Neuronal stem cell (in vitro differentiated cells): ENCODE measurements around the gene LEMD2.

ENCODE experiments used
- DNase-seq: peaks from one replicate; pipeline ENCODE4 v3.0.0-alpha.2; 2013; ENCODE audit warnings: low spot score
- H2AFZ ChIP-seq: one replicate; pipeline ENCODE4 v1.6.1; 2013; ENCODE audit warnings: mild to moderate bottlenecking, low read length, inconsistent platforms
- H2AK5ac ChIP-seq: 2 replicates; pipeline ENCODE4 v1.6.1; 2013; ENCODE audit warnings: low read depth, mild to moderate bottlenecking, inconsistent platforms, low read length, moderate library complexity, mixed read lengths
- H2BK120ac ChIP-seq: 2 replicates; pipeline ENCODE4 v1.6.1; 2013; ENCODE audit warnings: low read depth, mild to moderate bottlenecking, inconsistent platforms, low read length, moderate library complexity, mixed read lengths
- H2BK12ac ChIP-seq: one replicate; pipeline ENCODE4 v1.6.1; 2013; ENCODE audit warnings: low read length, inconsistent platforms
- H2BK15ac ChIP-seq: 2 replicates; pipeline ENCODE4 v1.6.1; 2013; ENCODE audit warnings: mild to moderate bottlenecking, low read length, inconsistent platforms, mixed read lengths
- H2BK5ac ChIP-seq: one replicate; pipeline ENCODE4 v1.6.1; 2013; ENCODE audit warnings: inconsistent platforms, mild to moderate bottlenecking, low read length, moderate library complexity
- H3K14ac ChIP-seq: one replicate; pipeline ENCODE4 v1.6.1; 2013; ENCODE audit warnings: low read length, inconsistent platforms
- H3K18ac ChIP-seq: 2 replicates; pipeline ENCODE4 v1.6.1; 2013; ENCODE audit warnings: low read length, inconsistent platforms
- H3K23ac ChIP-seq: 2 replicates; pipeline ENCODE4 v1.6.1; 2013; ENCODE audit warnings: low read depth, mild to moderate bottlenecking, mixed read lengths, low read length, inconsistent platforms; ENCODE audit not compliant: poor library complexity
- H3K27ac ChIP-seq: replicated peaks from 3 replicates; pipeline ENCODE4 v1.5.1; 2013; ENCODE audit warnings: low read length, inconsistent platforms
- H3K27me3 ChIP-seq, 3 experiments: 2 replicates each; pipeline ENCODE4 v1.6.1; 2013; ENCODE audit warnings: low read length in 3 of 3, mild to moderate bottlenecking in 2 of 3, inconsistent platforms in 1 of 3, low read depth in 1 of 3, mixed read lengths in 1 of 3, moderate library complexity in 1 of 3; ENCODE audit not compliant: control insufficient read depth in 3 of 3, insufficient read depth in 3 of 3
- H3K36me3 ChIP-seq, 2 donors: replicated peaks in 1 of 2; 2 replicates each; pipeline ENCODE4 v1.6.1; 2013; ENCODE audit warnings: low read length in 2 of 2; ENCODE audit not compliant: control insufficient read depth in 2 of 2, insufficient read depth in 2 of 2
- H3K4ac ChIP-seq: 2 replicates; pipeline ENCODE4 v1.6.1; 2013; ENCODE audit warnings: inconsistent platforms, mild to moderate bottlenecking, low read length, moderate library complexity
- H3K4me1 ChIP-seq, 2 donors: 1 replicate in 1 of 2; 2 replicates in 1 of 2; pipeline ENCODE4 v1.6.1; 2013; ENCODE audit warnings: low read length in 2 of 2, low read depth in 1 of 2; ENCODE audit not compliant: control insufficient read depth in 2 of 2, insufficient read depth in 1 of 2
- H3K4me2 ChIP-seq: one replicate; pipeline ENCODE4 v1.6.1; 2013; ENCODE audit warnings: mild to moderate bottlenecking, low read length, inconsistent platforms; ENCODE audit not compliant: insufficient read depth, poor library complexity, severe bottlenecking
- H3K4me3 ChIP-seq, 2 donors: 2 replicates each; pipeline ENCODE4 v1.5.1; 2013; ENCODE audit warnings: low read length in 2 of 2, mild to moderate bottlenecking in 2 of 2, inconsistent platforms in 1 of 2, moderate library complexity in 1 of 2
- H3K79me1 ChIP-seq: one replicate; pipeline ENCODE4 v1.6.1; 2013; ENCODE audit warnings: low read depth, mild to moderate bottlenecking, inconsistent platforms, low read length, moderate library complexity
- H3K9ac ChIP-seq: one replicate; pipeline ENCODE4 v1.6.1; 2013; ENCODE audit warnings: mild to moderate bottlenecking, low read depth, low read length, inconsistent platforms; ENCODE audit not compliant: poor library complexity
- H3K9me3 ChIP-seq, 2 donors: replicated peaks in 1 of 2; 2 replicates each; pipeline versions ENCODE3 to v1.6.1; 2013; ENCODE audit warnings: low read length in 2 of 2, mild to moderate bottlenecking in 2 of 2, inconsistent platforms in 1 of 2, low read depth in 1 of 2, mixed read lengths in 1 of 2, moderate library complexity in 1 of 2; ENCODE audit not compliant: control insufficient read depth in 2 of 2, insufficient read depth in 1 of 2
- H4K8ac ChIP-seq: one replicate; pipeline ENCODE4 v1.6.1; 2013; ENCODE audit warnings: low read depth, mild to moderate bottlenecking, inconsistent platforms, low read length, moderate library complexity
- H4K91ac ChIP-seq: one replicate; pipeline ENCODE4 v1.6.1; 2013; ENCODE audit warnings: low read length, low read depth, mild to moderate bottlenecking, inconsistent platforms; ENCODE audit not compliant: poor library complexity
- WGBS, 2 donors: extraction: QIAGEN DNeasy Blood & Tissue Kit; methylation state at CpG; one replicate each; pipeline ENCODE4 v1.1.7; 2013; ENCODE audit warnings: missing lambda C conversion rate in 2 of 2, mixed read lengths in 1 of 2; ENCODE audit not compliant: insufficient read length in 2 of 2, insufficient replicate concordance in 1 of 2; ENCODE audit errors: extremely low coverage in 2 of 2; 5-methylcytosine and 5-hydroxymethylcytosine counted together

The LEMD2 gene

DNA sequence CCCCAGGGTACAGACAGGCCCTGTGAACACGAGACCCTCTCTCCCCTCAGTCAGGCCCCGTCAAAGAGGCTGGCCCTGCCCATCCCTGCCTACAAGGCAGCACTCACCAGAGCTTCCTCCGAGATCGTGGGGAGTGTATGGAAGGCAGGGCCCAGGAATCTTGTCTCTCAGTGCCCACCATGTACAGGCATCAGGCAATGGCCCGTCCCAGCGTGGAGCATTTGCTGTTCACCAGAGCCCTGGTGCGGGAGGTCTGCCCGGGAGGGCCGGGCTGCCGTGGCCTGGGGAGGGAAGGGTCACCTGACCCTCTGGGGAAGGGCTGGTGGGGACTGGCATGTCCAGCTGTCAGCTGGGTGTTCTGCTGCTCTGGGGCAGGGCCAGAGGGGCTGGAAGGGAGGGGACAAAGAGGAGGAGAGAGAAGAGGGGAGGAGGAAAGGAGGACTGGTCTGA is 42.3 kb downstream of the LEMD2 start, which contains the start of gene IP6K3:
Gene IP6K3, minus strand, starts transcription at position 255 of the 450 bp plus-strand sequence. CDS start 11,429 bp downstream, outside the sequence.
- Histone ChIP-seq H3K14ac (peak within 1 kb of the TSS; percentile 92), H4K91ac (peak within 1 kb of the TSS; percentile 26), H4K8ac (peak within 1 kb of the TSS; percentile 95), H3K9ac (peak within 1 kb of the TSS; percentile 50), H3K27me3 (peaks cover 0 to 4% (median 2%) of the 10 kb centered on the region in 3 experiments), H2AFZ (peak within 1 kb of the TSS; percentile 85), H3K18ac (peak within 1 kb of the TSS; percentile 97), H2BK12ac (peak within 1 kb of the TSS; percentile 97), H3K79me1 (no peaks in the 10 kb centered on the region), H2BK5ac (peak within 1 kb of the TSS; percentile 70), H3K27ac (peak within 1 kb of the TSS; percentile 66), H3K4me1 (peaks cover 51 to 56% of the 10 kb centered on the region in 2 donors), H3K4me3 (peak within 1 kb of the TSS in 1 of 2 donors; percentile 33), H2BK15ac (peak within 1 kb of the TSS; percentile 97), H3K9me3 (no peaks in the 10 kb centered on the region), H3K4ac (peak within 1 kb of the TSS; percentile 94), H2BK120ac (peak within 1 kb of the TSS; percentile 91), H3K4me2 (no peak within 1 kb of the TSS), H3K23ac (peak within 1 kb of the TSS; percentile 70), H3K36me3 (no peaks in the 10 kb centered on the region), H2AK5ac (peak within 1 kb of the TSS; percentile 96)
- no peak for DNase-seq
- WGBS, 2 donors: no CpG with 5 or more reads among the region's 10 CpGs

DNA sequence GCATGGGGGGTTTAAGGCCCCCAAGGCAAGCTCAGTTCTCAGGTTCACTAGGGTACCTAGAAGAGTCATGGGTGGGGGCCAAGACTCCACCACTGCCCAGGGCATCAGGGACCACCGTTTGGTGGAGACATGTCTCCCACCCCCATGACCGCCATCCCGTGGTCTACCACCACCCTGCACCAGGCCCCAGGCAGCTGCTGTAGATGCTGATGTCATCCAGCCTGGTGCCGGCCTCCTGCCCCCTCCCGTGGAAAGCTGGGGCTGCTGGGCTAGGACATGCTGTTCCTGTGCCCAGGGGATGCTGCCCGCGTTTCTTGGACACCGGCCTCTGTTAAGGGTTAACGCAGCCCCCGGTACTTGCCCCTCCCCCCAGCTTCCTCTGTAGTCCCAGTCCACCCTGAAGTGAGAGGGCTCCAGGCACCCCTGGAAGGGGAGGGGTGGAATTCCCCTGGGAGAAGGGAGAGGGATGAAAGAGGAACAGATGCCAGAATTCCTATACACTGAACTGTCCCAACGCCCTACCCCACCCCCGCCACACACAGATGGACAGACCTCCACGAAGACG is 42.8 kb downstream of the LEMD2 start:
- peak overlapping the region; percentile 88 for H2BK120ac ChIP-seq
- peak overlapping the region; percentile 47 for H3K9ac ChIP-seq
- H2BK15ac ChIP-seq: peak overlapping the region; percentile 97
- peak overlapping the region; percentile 82 for H3K18ac ChIP-seq
- WGBS, 2 donors: no CpG with 5 or more reads among the region's 14 CpGs
- H3K23ac ChIP-seq: peak overlapping the region; percentile 58
- no peak overlapping the region for H4K91ac ChIP-seq
- DNase-seq: no peak
- H3K4me3 ChIP-seq: peak overlapping the region in 1 of 2 donors; percentile 33
- H3K4me2 ChIP-seq: no peak overlapping the region
- no peaks in the 10 kb centered on the region for H3K36me3 ChIP-seq
- H3K14ac ChIP-seq: peak overlapping the region; percentile 67
- no peaks in the 10 kb centered on the region for H3K9me3 ChIP-seq
- peak overlapping the region; percentile 66 for H3K27ac ChIP-seq
- H3K79me1 ChIP-seq: no peaks in the 10 kb centered on the region
- H3K27me3 ChIP-seq: peaks cover 0 to 4% (median 2%) of the 10 kb centered on the region in 3 experiments
- peak overlapping the region; percentile 85 for H2AFZ ChIP-seq
- H2BK5ac ChIP-seq: peak overlapping the region; percentile 70
- H3K4me1 ChIP-seq: peaks cover 46 to 53% of the 10 kb centered on the region in 2 donors
- peak overlapping the region; percentile 97 for H2BK12ac ChIP-seq
- H3K4ac ChIP-seq: peak overlapping the region; percentile 94
- H4K8ac ChIP-seq: no peak overlapping the region
- H2AK5ac ChIP-seq: peak overlapping the region; percentile 96

DNA sequence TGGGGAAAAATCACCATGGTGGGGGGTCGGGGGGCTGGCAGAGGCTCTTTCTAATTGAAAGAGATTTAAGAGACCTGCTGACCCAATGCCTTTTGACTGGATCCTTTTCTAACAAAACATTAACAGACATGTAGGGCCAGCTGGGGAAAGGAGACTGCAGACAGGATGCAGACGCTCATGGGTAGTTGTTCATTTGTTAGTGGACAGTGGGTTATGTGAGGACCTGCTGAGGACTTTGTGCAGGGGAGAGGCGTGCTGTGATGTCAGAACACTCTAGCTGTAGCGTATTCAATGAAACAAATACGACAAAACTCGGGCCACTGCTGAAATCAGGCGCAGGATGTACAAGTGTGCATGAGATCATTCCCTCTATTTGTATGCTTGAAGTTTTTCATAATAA is 43.4 kb downstream of the LEMD2 start:
- Histone ChIP-seq H2BK12ac (peak overlapping the region; percentile 63), H2BK5ac (peak overlapping the region; percentile 96), H3K27me3 (peaks cover 0 to 4% (median 2%) of the 10 kb centered on the region in 3 experiments), H3K14ac (peak overlapping the region; percentile 31), H3K9me3 (no peaks in the 10 kb centered on the region), H3K18ac (no peak overlapping the region), H3K9ac (no peak overlapping the region), H3K36me3 (no peaks in the 10 kb centered on the region), H2AFZ (peak overlapping the region; percentile 85), H4K8ac (no peak overlapping the region), H4K91ac (no peak overlapping the region), H3K23ac (no peak overlapping the region), H2BK120ac (no peak overlapping the region), H3K27ac (peak overlapping the region; percentile 68), H3K4me3 (peak overlapping the region in 1 of 2 donors; percentile 12), H3K79me1 (no peaks in the 10 kb centered on the region), H3K4me2 (no peak overlapping the region), H2AK5ac (no peak overlapping the region), H3K4me1 (peaks cover 44 to 52% of the 10 kb centered on the region in 2 donors), H2BK15ac (no peak overlapping the region), H3K4ac (no peak overlapping the region)
- no peak for DNase-seq
- WGBS, 2 donors: no CpG with 5 or more reads among the region's 7 CpGs

DNA sequence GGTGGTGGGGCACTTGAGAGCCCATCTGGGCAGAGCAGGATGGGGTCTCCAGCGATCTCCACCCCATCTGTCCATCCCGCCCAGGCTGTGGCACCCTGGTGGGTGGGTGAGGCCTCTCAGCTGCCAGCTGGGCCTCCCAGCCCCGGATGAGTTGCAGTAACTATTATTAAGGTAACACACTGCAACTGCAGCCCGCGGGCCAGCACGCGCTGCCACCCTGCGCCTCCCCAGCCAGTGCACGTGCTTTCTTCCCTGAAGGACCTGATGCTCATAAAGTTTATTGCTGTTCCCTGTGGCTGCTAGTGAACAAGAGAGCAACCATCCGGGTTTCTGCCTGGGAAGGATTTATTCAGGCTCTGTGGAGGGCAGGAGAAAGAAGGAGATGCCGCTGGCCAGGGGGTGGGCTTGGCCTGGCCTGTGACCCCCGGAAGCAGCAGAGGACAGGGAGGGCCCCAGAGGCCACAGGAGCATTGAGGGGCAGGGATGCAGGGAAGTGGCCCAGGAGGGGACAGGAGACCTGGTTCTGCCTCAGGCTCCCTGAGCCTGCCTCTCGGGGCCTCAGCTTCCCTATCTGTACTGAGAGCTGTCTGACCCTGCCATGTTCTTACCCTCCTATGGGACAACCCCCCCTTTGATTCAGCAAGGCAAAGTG is 43.9 kb downstream of the LEMD2 start:
- DNase-seq: no peak
- H2BK12ac ChIP-seq: peak overlapping the region; percentile 92
- H2BK15ac ChIP-seq: peak overlapping the region; percentile 60
- H3K27ac ChIP-seq: peak overlapping the region; percentile 68
- H3K4me1 ChIP-seq: peaks cover 44 to 52% of the 10 kb centered on the region in 2 donors
- WGBS, 2 donors: no CpG with 5 or more reads among the region's 13 CpGs
- H3K36me3 ChIP-seq: no peaks in the 10 kb centered on the region
- H2AFZ ChIP-seq: peak overlapping the region; percentile 85
- peaks cover 0 to 4% (median 2%) of the 10 kb centered on the region in 3 experiments for H3K27me3 ChIP-seq
- peak overlapping the region; percentile 31 for H3K14ac ChIP-seq
- H3K18ac ChIP-seq: peak overlapping the region; percentile 93
- peak overlapping the region; percentile 3 for H3K9ac ChIP-seq
- no peak overlapping the region for H3K4me2 ChIP-seq
- no peak overlapping the region for H3K23ac ChIP-seq
- peak overlapping the region; percentile 86 for H3K4ac ChIP-seq
- H3K4me3 ChIP-seq: peak overlapping the region in 1 of 2 donors; percentile 12
- H3K9me3 ChIP-seq: no peaks in the 10 kb centered on the region
- peak overlapping the region; percentile 97 for H4K8ac ChIP-seq
- H3K79me1 ChIP-seq: no peaks in the 10 kb centered on the region
- peak overlapping the region; percentile 90 for H2BK120ac ChIP-seq
- H2BK5ac ChIP-seq: peak overlapping the region; percentile 96
- H2AK5ac ChIP-seq: peak overlapping the region; percentile 84
- no peak overlapping the region for H4K91ac ChIP-seq
